Fibroblast of skin of right biceps (primary cell): ENCODE data around the gene CCDC40.
"Not testable (repeated sequence)": the region's sequence is repeated elsewhere in the genome, so short reads cannot be mapped to it uniquely, and the experiment has no call there.

Source experiments
- DNase-seq: peaks from one replicate; pipeline ENCODE4 v3.0.0-alpha.2; 2013

Gene CCDC40

DNA sequence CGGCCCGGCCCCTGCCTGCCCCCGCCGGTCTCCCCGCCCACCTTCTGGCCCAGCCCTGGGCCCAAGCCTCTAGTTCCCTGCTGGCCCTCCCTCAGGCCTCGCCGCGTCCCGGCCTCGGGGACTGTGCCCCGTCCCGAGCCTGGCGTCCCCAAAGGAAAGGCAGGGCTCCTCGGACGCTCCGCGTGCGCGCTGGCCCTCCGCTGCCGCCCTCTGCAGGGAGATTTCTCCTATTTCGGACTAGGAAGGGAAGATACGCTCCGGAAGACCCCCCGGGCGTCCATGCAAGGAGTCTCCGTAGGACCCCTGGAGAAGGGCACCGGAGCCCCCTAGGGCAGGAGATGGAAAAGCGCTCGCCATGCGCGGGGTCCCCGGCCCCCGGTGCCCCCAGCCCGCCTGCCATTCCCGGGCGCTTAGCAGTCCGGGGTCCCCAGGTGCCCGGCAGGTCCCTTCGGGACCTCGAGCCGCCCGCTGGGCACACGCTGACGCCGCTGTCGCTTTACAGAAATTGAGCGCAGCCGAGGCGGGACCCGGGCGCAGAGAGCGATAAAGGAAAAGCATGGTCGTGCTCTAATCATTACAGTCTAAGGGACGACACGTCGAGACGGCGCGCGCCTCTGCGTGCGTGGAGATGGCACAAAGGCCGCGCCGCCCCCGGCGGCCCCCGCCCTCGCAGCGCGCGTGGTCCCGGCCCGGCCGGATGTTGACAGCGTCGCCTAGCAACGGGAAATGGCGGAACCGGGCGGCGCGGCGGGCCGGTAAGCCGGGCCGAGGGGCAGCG, at the start of gene CCDC40:
Gene CCDC40 (plus strand): TSS at position 706 of the 778 bp plus-strand sequence. CDS start 21 bp downstream, at position 727.
- peak; percentile 78 for DNase-seq

DNA sequence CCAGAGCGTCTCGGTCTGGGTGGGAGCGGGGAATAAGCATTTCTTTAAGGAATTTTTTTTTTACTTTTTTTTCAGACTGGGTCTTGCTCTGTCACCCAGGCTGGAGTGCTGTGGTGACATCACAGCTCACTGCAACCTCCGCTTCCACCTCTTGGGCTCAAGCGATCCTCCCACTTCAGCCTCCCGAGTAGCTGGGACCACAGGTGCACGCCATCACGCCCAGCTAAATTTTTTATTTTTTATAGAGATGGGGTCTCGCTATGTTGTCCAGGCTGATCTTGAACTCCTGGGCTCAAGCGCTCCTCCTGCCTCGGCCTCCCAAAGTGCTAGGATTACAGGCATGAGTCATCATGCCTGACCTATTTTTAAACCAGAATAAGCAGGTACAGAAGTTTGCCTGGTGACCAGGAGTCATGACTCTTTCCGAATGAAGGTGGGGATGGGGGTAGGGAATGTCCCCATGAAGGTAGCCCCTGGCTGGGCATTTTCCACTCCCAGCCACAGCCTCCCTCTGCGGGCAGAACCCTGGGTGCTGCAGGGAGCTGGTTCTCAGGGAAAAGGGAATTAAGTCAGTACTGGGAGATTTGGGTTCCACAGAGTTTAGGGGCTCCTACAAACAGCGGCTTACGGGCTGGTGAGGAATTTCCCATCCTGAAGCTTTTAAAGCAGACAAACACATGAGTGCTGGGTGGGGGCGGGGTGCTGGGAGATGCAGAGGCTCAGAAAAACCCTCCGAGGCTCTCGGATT, 49.1 kb upstream of the CCDC40 start:
- DNase-seq = no peak

GRCh38 chr17:79987935-79988184, 48.6 kb upstream of the CCDC40 start:
- no peak for DNase-seq

DNA sequence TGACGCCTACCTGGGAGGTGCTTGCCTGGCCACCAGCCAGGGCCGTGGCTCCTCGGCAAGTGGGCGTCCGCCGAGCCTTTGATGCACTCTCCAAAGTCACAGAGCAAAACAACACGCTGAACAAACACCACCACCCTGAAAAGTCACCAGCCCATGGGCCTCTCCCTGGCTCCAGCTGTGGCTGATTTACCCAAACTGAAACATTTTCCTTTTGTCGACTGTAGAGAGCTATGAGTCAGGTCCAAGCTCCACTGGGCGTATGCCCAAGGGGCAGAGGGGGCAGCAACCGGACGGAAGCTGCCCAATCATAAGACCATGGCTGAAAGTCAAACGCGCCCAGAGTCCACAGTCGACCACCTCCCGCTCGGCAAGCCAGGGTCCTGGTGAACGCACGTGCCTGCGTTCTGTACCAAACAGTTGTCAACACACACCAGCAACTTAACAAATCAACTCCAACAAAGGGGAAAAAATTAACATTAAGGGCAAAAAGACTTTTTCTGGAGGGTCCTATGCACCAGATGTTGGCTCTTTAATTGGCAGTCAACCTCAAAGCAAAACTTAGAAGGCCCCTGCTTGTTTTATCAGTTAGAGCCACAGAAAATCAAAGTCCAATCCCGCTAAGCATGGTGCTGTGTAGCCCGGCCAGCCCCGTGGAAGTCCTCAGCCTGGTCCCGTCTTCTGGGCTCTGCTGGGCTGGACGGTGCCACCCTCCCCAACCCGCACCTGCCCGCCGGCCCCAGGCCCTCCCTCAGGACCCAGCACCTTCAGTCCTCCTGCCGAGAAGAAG, 48.1 kb upstream of the CCDC40 start:
- peak; percentile 59 for DNase-seq

DNA sequence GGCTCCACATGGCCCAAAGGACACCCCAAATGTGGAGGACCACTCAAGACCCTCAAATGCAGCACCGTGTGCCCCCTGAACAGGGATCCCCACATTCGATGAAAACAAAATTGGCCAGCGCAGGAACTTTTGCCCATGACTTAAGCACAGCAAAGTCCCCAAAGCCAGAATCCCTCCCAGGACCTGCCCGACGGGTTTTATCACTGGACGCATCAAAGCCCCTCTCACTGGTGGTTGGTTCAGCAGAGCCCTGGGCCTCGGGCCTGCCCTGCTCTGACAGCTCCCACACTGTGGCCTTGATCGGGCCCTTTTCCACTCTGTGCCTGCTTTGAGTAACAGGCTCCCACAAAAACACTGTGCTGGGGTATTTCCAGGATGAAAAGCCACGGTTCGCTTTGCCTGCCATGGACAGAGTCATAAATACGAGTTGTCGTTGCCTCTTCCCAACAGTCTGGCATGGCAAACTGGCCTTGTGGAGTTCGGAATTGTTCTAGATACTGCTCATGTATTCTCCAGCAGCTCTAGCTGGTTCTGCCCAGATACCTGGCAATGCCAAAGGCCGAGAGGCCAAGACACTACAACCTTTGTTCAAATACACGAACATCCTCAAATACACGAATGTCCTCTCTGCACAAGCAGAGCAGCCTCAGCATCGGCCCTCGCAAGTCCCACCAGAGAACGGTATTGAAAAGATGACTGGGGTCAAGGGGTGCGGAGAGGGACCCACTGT, 47.2 kb upstream of the CCDC40 start:
- DNase-seq = no peak

- no peak for DNase-seq
Measured at GRCh38 chr17:79990051-79990592, 46.3 kb upstream of the CCDC40 start.

- DNase-seq = no peak
Measured at GRCh38 chr17:79990704-79991103, 45.7 kb upstream of the CCDC40 start.

DNA sequence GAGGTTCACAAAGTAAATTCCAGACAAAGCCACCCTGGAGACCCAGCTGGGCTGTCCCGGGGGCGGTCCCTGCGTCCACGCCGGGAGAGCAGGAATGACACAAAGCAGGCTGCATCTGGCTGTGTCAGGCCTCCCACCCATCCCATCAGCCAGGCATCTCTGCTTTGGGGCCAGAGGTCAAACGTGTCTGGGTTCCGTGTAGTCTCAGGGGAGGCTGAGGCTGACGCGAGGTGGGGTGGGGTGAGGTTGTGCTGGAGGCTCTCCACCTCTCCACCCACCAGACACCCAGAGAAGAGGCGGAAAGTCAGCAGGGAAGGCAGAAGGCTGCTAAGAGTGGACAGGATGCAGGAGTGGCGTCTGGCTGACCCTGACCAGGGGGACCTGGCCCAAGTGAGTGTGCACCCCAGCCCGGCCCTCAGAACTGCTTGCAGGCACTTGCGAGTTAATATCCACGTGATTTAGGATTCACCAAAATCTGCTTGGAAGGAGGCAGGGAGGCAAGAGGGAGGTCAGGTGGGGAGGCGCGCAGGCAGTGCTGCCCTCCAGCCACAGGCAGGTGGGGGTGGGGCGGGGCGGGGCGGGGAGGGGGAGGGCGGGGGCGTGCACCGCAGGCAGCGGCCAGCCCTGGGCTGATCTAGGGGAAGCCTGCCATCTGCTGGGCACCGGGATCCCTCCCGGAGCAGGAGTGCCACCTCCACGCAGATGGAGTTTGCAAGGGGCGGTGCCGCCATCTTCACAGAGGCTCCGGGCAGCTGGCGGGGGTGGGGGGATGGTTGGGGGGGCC, 45.1 kb upstream of the CCDC40 start:
- DNase-seq = peak; percentile 79

GRCh38 chr17:79991924-79992648, 44.4 kb upstream of the CCDC40 start:
- DNase-seq = peak; percentile 43

DNA sequence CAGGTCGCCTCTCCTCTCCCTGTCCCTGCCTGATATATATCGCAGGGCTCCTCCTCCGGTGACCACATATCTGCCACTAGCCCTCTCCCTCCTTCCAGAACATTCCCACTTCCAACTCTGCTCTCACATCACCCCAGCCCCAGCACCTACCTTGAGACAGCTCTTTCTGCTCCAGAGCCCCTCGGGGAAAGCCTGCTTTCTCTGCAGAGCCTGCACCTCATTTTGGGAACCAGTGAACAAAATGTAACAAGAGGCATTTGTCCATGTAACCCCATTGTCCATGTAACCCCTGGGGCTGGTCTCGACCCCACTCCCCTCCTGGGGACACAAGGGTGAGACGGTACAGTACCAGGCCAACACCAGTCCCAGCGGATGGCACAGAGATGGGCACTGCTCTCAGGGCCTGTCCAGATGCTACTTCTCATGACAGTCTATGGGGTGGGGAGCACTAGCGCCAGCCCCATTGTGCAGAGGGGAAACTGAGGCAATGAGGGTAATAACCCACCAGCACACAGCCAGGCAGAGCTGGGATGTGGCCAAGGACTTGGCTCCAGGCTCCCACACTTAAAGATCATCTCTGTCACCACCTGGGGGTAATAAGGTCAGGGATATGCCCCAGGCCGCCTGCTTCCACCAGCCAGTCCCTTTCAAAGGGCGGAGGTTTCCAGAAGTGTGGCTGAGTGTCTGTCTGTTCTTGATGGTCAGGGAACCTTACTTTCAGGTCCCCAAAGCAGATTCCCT, 43.6 kb upstream of the CCDC40 start:
- DNase-seq = no peak

GRCh38 chr17:79993390-79994227, 42.8 kb upstream of the CCDC40 start:
- peak; percentile 95 for DNase-seq

- not testable (repeated sequence) for DNase-seq
Measured at GRCh38 chr17:79994228-79994569, 42.2 kb upstream of the CCDC40 start.

DNA sequence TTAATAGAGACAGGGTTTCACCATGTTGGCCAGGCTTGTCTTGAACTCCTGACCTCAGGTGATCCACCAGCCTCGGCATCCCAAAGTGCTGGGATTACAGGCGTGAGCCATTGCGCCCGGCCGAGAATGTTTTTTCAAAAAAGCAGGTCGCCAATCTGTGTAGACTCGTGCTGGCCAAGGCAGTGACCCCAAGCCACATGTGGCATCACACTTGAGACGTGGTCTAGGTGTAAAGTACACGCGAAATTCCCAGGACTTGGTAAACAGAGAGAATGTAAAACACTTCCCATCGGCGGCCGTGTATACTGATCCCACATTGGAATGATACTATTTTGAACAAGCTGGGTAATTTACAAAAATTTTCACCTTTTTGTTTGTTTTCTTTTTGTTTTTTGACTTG, 41.8 kb upstream of the CCDC40 start:
- no peak for DNase-seq

- DNase-seq = no peak
Measured at GRCh38 chr17:79995696-79996095, 40.7 kb upstream of the CCDC40 start.

DNA sequence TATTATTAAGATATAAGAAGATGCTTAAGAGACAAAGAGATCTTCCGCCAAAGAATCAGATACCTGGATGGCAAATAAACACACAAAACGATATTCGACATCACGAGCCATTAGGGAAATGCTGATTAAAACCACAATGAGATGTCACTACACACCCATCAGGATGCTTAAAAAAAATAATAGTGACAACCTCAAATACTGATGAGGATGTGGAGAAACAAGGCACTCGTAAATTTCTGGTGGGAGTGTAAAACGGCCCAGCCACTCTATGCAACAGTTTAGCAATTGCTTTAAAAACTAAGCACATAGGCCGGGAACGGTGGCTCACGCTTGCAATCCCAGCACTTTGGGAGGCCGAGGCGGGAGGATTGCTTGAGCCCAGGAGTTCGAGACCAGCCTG, 40.2 kb upstream of the CCDC40 start:
- DNase-seq = no peak

GRCh38 chr17:79997011-79997660, 39.3 kb upstream of the CCDC40 start:
- DNase-seq = no peak

DNA sequence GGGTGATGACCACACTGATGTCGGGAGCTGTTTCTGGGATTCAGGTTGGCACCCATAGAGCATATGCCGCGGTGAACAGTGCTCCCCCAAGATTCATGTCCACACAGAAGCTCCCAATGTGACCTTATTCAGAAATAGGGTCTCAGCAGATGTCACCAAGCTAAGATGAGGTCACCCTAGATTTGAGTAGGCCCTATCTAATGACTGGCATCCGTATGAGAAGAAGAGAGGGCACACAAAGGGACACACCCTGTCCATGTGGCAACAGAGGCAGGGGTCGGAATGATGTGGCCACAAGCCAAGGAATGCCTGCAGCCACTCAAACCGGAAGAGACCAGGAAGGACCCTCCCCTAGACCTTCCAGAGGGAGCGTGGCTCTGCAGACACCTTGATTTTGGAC, 36.3 kb upstream of the CCDC40 start:
- DNase-seq = no peak

DNA sequence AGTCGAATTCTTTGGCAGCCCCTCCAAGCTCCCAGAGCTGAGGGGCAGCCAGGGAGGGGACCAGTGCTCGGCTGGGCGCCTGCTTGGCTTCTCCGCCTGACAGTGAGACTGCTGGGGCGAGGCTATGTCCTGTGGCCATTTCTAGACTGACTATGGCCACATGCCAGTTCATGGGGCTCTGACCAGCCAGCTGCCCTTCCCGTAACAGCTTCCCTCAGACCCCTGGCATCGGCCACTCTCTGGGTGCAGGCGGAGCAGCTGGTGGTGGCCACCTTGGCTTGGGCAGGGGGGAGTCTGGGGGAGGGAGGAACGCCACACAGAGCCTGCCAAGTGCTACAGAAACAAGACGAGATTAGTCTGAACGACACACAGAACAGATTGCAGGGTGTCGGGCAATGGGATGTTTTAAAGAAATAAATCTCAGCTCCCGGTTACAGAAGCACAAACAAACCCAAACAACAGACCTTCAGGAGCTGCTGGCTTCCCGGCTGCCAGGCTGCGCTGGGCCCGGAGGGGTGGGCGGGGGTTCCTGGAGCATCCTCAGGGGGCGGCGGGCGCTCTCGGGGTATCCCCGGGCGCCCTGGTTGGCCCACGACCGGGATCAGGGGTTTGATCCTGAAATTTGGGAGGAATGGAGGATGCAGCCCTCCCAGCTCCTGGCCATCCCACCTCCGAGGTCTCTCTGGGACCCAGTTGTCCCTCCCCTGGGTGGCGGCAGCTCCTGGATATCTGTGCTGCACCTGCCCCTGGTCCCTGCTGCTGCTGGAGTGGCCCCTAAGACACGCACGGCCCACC, 35.3 kb upstream of the CCDC40 start:
- no peak for DNase-seq
